SK-N-SH treated with all-trans-retinoic acid at 6 μM for 48 hours (cell line): Measurements from ENCODE around the gene EP400.

Experiments
- ESRRG ChIP-seq: fragments of 250-450 bp; sonication (Bioruptor Pico); IDR thresholded peaks from 2 replicates; pipeline ENCODE4 v1.6.1; 2021; ENCODE audit warnings: mild to moderate bottlenecking
- GLIS3 ChIP-seq: fragments of 250-450 bp; sonication (Bioruptor Pico); IDR thresholded peaks from 2 replicates; pipeline ENCODE4 v1.5.0; 2020; ENCODE audit warnings: mild to moderate bottlenecking, moderate library complexity
- OSR1 ChIP-seq: fragments of 250-450 bp; sonication (Bioruptor Pico); IDR thresholded peaks from 2 replicates; pipeline ENCODE4 v1.8.0; 2022; ENCODE audit warnings: moderate library complexity, mild to moderate bottlenecking, inconsistent platforms
- PATZ1 ChIP-seq: fragments of 250-450 bp; sonication (Bioruptor Pico); IDR thresholded peaks from 2 replicates; pipeline ENCODE4 v1.8.0; 2020; ENCODE audit warnings: mild to moderate bottlenecking, moderate library complexity, borderline replicate concordance
- RARB ChIP-seq: fragments of 250-450 bp; sonication (Bioruptor Pico); IDR thresholded peaks from 2 replicates; pipeline ENCODE4 v1.8.0; 2021; ENCODE audit warnings: mild to moderate bottlenecking, moderate library complexity
- ZNF8 ChIP-seq: fragments of 450-650 bp; formaldehyde crosslinking; IDR thresholded peaks from 2 replicates; pipeline ENCODE4 v1.5.0; 2020; ENCODE audit warnings: mild to moderate bottlenecking, moderate library complexity

- TF ChIP-seq GLIS3 (CRISPR knock-in tag) (no peak), OSR1 (CRISPR knock-in tag) (no peak), PATZ1 (CRISPR knock-in tag) (no peak), ESRRG (CRISPR knock-in tag) (no peak), RARB (no peak), ZNF8 (CRISPR knock-in tag) (no peak)
Observed at GRCh38 chr12:131902332-131903241, 47.2 kb upstream of the EP400 start.
